GM18868 (cell line): ENCODE data around the gene EIF3I.

Experiments used
- ATAC-seq: cut with Tn5 transposase; IDR thresholded peaks from one replicate; pipeline ENCODE4 v1.9.1; 2021; ENCODE audit warnings: mild to moderate bottlenecking, moderate library complexity; ENCODE audit not compliant: unreplicated experiment

The EIF3I gene

DNA sequence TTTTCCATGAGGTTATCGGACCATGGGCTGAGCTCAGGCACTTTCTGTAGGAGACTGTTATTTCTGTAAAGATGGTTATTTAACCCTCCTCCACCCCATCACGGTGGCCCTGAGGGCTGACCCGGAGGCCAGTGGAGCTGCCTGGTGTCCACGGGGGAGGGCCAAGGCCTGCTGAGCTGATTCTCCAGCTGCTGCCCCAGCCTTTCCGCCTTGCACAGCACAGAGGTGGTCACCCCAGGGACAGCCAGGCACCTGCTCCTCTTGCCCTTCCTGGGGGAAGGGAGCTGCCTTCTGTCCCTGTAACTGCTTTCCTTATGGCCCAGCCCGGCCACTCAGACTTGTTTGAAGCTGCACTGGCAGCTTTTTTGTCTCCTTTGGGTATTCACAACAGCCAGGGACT lies 24.4 kb upstream of the EIF3I start:
- ATAC-seq: no peak

DNA sequence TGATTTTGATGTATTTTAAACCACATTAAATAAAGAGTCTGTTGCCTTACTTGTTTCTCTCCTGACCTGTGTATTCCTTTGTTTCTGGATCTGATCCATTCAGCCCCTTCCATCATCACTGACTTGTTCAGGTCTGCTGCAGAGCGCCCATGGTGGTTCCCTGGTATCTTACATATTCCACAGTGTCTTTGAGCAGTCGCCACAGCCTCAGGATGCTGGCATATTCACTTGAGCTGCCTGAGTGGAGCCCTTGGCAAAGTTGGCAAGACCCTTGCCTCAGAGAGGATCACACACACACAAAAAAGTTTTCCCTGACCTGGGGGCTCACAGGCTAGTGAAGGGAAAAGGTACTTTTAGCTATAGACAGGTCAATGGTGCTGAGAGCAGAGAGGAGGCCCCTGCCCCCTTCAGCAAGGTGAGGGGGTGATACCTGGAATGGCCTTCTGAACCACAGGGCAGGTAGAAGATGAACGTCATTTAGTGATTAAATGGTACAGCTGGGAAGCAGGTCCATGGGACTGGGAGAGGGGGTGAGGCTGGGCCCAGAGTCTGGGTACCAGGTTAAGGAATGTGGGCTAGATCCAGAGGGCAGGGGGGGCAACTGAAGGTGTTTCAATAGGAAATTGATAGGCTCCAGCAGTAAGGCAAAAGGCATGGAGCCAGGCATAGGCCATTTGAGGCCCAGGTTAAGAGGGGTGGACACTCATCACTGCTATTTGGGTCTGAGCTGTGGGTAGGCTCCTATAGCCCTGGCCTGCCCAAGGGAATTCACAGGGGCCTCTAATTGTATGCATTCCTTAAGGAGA lies 23.8 kb upstream of the EIF3I start:
- ATAC-seq: no peak

- ATAC-seq: no peak
Measured at GRCh38 chr1:32199043-32199716, 23.0 kb upstream of the EIF3I start.

DNA sequence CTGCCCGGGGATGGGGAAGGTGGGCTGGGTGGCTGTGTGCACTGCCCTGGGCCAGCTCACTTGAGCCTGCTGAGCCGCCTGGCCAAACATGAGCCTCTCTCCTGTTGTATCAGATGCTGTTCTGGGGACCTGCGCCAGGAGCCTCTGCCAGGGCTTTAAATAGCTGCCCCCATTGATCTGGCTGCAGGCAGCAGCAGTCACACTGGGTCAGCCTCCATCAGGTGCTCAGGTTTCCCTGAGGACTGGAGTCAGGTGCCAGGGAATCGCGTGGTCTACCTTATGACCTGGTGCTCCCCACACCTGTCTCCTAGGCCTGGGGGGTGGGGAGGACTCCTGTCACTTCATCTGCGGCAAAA lies 22.5 kb upstream of the EIF3I start:
- ATAC-seq: no peak

DNA sequence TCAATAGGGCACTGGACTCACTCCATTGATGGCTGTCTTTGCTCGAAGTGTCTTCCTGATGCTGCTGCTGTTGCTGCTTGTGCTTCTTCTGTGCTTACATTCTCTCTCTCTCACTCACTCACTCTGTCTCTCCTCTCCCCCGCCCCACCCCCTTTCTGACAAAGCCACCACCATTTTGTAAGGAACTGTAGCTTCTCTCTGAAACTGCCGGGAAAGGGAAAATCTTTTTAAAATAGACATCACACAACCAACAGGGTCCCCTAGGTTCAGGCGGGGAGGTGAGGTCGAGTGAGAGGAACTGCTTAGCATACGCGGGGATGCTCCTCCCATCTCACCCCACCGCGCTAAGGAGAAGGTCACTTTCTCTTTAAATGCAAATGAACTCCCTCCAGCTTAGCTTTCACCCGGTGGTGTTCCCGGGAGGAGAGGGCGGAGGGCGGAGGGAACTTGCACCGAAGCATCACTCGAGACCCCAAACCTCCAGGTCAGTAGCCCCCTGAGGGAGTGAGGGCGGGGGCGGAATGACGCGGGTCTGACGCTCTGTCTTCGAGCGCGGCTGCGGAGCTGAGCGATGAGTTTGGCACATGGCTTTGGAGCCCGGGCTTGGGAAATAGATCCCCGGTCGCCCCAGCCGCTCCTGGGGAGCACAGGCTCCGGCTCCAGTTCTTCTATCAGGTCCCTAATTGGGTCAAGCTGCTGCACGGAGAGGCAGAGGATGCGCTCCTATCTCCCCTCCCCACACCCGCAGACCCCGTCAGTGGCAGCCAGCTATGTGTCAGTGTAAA lies 21.8 kb upstream of the EIF3I start, which contains the start of gene CCDC28B:
Gene CCDC28B (plus strand): TSS at position 370 of the 785 bp plus-strand sequence. CDS start 1,341 bp downstream, outside the sequence.
- ATAC-seq: no peak

- ATAC-seq: peak; percentile 52
Measured at GRCh38 chr1:32201011-32201855, 21.0 kb upstream of the EIF3I start.

DNA sequence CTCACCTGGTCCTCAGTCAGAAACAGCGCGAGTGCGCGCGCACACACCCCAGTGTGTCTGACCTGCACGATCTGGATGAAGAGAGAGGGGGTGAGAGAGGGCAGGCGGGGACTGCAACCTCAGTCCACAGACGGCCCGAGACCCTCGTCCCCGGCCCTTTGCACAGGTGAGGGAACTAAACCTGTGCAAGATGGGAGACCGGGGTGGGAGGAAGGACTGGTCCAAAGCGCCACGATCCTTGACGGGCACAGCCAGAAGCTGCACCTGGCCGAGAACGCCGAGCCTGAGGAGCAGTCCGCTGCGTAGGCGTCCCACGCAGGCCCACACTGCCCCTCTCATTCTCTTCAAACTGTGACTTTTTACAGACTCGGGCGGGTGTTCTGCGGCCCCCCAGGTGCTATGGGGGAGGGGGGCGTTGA lies 17.3 kb upstream of the EIF3I start:
- ATAC-seq: no peak

GRCh38 chr1:32205401-32206370 lies 16.5 kb upstream of the EIF3I start, which contains the start of gene IQCC:
Gene IQCC, plus strand, starts transcription at chr1:32205671. Its CDS starts 11 bp downstream, at chr1:32205682.
- peak; percentile 40 for ATAC-seq

- no peak for ATAC-seq
Measured at GRCh38 chr1:32208469-32208868, 13.7 kb upstream of the EIF3I start.

GRCh38 chr1:32208891-32209328 lies 13.3 kb upstream of the EIF3I start, which contains the start of gene DCDC2B:
Gene DCDC2B, plus strand, starts transcription at chr1:32209089. Its CDS starts 5 bp downstream, at chr1:32209094.
- ATAC-seq: no peak

GRCh38 chr1:32215629-32216480 lies 6.4 kb upstream of the EIF3I start:
- ATAC-seq: no peak

DNA sequence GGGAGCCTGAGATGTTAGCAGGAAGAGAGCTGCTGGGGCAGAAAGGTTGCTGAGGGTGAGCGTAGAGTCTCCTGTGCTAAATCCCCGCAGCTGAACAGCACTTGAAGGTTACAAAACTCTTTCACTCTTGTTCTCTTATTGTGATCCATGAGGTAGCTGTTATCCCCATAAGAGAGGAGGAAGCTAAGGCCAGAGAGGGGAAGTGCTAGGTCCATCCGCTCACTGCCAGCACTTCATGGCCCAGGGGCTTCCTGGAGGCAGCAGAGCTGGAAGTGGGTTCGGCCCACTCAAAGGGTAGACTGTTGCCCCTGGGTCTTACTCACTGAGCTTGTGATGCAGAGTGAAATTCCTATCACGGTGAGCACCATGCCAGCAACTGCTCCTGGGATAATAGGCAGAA lies 5.6 kb upstream of the EIF3I start:
- no peak for ATAC-seq

- ATAC-seq: no peak
Measured at GRCh38 chr1:32219022-32219421, 3.2 kb upstream of the EIF3I start.

GRCh38 chr1:32220746-32221580 lies 1.2 kb upstream of the EIF3I start:
- no peak for ATAC-seq

DNA sequence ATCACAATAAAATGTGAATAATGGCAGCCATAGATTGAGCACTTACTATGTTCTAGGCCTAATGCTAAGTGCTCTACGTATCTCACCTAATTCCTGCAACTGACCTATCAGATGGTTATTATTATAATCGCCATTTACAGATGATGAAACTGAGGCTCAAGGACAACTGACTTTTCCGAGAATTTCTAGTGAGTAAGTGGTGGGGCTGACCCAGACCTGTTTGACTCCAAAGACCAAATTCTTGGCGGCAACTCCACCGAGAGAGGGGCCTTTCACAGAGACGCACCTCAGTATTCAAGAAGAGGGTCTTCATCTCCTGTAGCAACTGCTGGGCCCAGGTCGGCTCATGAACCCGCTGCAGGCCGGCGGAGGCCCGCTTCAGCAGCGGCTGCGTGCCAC lies 627 bp upstream of the EIF3I start:
- ATAC-seq: no peak

- ATAC-seq: no peak
Measured at GRCh38 chr1:32223683-32224082, 1.5 kb downstream of the EIF3I start.

GRCh38 chr1:32224285-32224684 lies 2.1 kb downstream of the EIF3I start:
- no peak for ATAC-seq
